Measurements from ENCODE around the gene MRGPRE.

Gene MRGPRE

GRCh38 chr11:3203221-3204043 is 28.8 kb downstream of the MRGPRE start:
- H3K4me1 ChIP-seq (ENCODE audit: control insufficient read depth in 5 of 5, insufficient read depth in 5 of 5, low read length in 5 of 5) = peaks cover 3 to 23% (median 14%) of the 10 kb centered on the region in 5 donors
- H3K27ac ChIP-seq (ENCODE audit: low read depth, low read length) = no peak overlapping the region
- no peak overlapping the region for H3K9ac ChIP-seq (ENCODE audit: low read length in 5 of 5)
- H3K36me3 ChIP-seq (ENCODE audit: control insufficient read depth in 5 of 5, insufficient read depth in 5 of 5, low read length in 5 of 5) = no peaks in the 10 kb centered on the region
- no peak overlapping the region for H3K4me3 ChIP-seq (ENCODE audit: low read depth in 1 of 5, low read length in 5 of 5)
- peaks cover 20 to 47% (median 42%) of the 10 kb centered on the region in 5 donors for H3K27me3 ChIP-seq (ENCODE audit: control insufficient read depth in 5 of 5, insufficient read depth in 4 of 5, low read length in 5 of 5)
- H3K9me3 ChIP-seq (ENCODE audit: control insufficient read depth in 5 of 5, low read length in 5 of 5) = no peaks in the 10 kb centered on the region

DNA sequence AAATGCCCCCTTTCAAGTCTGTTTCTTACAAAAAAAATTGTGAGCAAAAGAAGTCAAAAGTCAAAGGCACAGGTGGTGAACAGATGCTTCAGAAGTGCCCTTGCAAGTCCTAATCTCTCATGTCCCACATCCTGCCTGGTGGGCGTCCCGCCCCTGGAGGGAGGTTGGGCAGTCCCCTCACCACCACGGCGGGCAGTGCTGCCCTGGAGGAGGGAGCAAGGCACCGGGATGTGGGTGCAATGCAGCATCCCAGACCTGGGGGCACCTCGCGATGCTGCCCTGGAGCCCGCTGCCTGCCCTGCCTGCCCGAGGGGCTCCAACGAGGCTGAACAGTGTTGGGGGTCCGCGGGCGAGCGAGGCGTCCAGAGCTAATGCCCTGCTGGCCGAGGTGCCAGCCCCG is 29.5 kb downstream of the MRGPRE start:
- Histone ChIP-seq H3K27me3 (ENCODE audit: control insufficient read depth in 5 of 5, insufficient read depth in 4 of 5, low read length in 5 of 5) (peaks cover 20 to 48% (median 44%) of the 10 kb centered on the region in 5 donors), H3K4me3 (ENCODE audit: low read depth in 1 of 5, low read length in 5 of 5) (no peak overlapping the region), H3K9ac (ENCODE audit: low read length in 5 of 5) (no peak overlapping the region), H3K4me1 (ENCODE audit: control insufficient read depth in 5 of 5, insufficient read depth in 5 of 5, low read length in 5 of 5) (peaks cover 3 to 23% (median 14%) of the 10 kb centered on the region in 5 donors), H3K27ac (ENCODE audit: low read depth, low read length) (no peak overlapping the region), H3K36me3 (ENCODE audit: control insufficient read depth in 5 of 5, insufficient read depth in 5 of 5, low read length in 5 of 5) (no peaks in the 10 kb centered on the region), H3K9me3 (ENCODE audit: control insufficient read depth in 5 of 5, low read length in 5 of 5) (no peaks in the 10 kb centered on the region)

DNA sequence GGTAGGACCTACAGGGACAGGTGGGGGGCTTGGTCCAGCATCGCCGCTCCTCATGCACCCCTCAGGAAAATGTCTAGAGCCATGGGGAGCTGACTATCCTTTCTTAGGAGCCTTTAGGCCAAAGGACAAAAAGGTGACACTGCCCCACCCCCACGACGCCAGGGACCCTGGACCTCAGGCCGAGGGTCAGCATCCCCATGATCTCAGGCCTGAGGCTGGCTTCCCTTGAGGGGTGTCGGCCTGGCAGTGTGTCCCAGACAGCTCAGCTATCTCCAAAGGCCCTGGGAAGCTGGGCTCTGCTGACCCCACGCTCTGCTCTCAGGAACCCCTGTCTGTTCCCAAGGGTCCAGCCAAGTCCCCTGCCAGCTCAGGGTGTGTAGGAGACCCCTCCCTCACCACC is 29.9 kb downstream of the MRGPRE start:
- peaks cover 20 to 48% (median 47%) of the 10 kb centered on the region in 5 donors for H3K27me3 ChIP-seq (ENCODE audit: control insufficient read depth in 5 of 5, insufficient read depth in 4 of 5, low read length in 5 of 5)
- peaks cover 3 to 23% (median 14%) of the 10 kb centered on the region in 5 donors for H3K4me1 ChIP-seq (ENCODE audit: control insufficient read depth in 5 of 5, insufficient read depth in 5 of 5, low read length in 5 of 5)
- no peaks in the 10 kb centered on the region for H3K9me3 ChIP-seq (ENCODE audit: control insufficient read depth in 5 of 5, low read length in 5 of 5)

GRCh38 chr11:3201677-3202181 is 30.5 kb downstream of the MRGPRE start:
- Histone ChIP-seq H3K9me3 (ENCODE audit: control insufficient read depth in 5 of 5, low read length in 5 of 5) (no peaks in the 10 kb centered on the region), H3K36me3 (ENCODE audit: control insufficient read depth in 5 of 5, insufficient read depth in 5 of 5, low read length in 5 of 5) (no peaks in the 10 kb centered on the region), H3K9ac (ENCODE audit: low read length in 5 of 5) (no peak overlapping the region), H3K27me3 (ENCODE audit: control insufficient read depth in 5 of 5, insufficient read depth in 4 of 5, low read length in 5 of 5) (peaks cover 20 to 53% (median 47%) of the 10 kb centered on the region in 5 donors), H3K27ac (ENCODE audit: low read depth, low read length) (no peak overlapping the region), H3K4me3 (ENCODE audit: low read depth in 1 of 5, low read length in 5 of 5) (no peak overlapping the region), H3K4me1 (ENCODE audit: control insufficient read depth in 5 of 5, insufficient read depth in 5 of 5, low read length in 5 of 5) (peaks cover 3 to 23% (median 14%) of the 10 kb centered on the region in 5 donors)

More for the DNA sequence above, 29.9 kb downstream of the MRGPRE start:
- no peak overlapping the region for H3K27ac ChIP-seq (ENCODE audit: low read depth, low read length)
- no peaks in the 10 kb centered on the region for H3K36me3 ChIP-seq (ENCODE audit: control insufficient read depth in 5 of 5, insufficient read depth in 5 of 5, low read length in 5 of 5)
- H3K4me3 ChIP-seq (ENCODE audit: low read depth in 1 of 5, low read length in 5 of 5) = no peak overlapping the region
- H3K9ac ChIP-seq (ENCODE audit: low read length in 5 of 5) = no peak overlapping the region

- Histone ChIP-seq H3K9me3 (ENCODE audit: control insufficient read depth in 5 of 5, low read length in 5 of 5) (no peaks in the 10 kb centered on the region), H3K36me3 (ENCODE audit: control insufficient read depth in 5 of 5, insufficient read depth in 5 of 5, low read length in 5 of 5) (no peaks in the 10 kb centered on the region), H3K4me1 (ENCODE audit: control insufficient read depth in 5 of 5, insufficient read depth in 5 of 5, low read length in 5 of 5) (peaks cover 3 to 23% (median 14%) of the 10 kb centered on the region in 5 donors), H3K9ac (ENCODE audit: low read length in 5 of 5) (no peak overlapping the region), H3K27ac (ENCODE audit: low read depth, low read length) (no peak overlapping the region), H3K27me3 (ENCODE audit: control insufficient read depth in 5 of 5, insufficient read depth in 4 of 5, low read length in 5 of 5) (peaks cover 20 to 57% (median 47%) of the 10 kb centered on the region in 5 donors), H3K4me3 (ENCODE audit: low read depth in 1 of 5, low read length in 5 of 5) (no peak overlapping the region)
Measured at GRCh38 chr11:3201112-3201581, 31.1 kb downstream of the MRGPRE start.

- H3K36me3 ChIP-seq (ENCODE audit: control insufficient read depth in 5 of 5, insufficient read depth in 5 of 5, low read length in 5 of 5) = no peaks in the 10 kb centered on the region
- H3K4me1 ChIP-seq (ENCODE audit: control insufficient read depth in 5 of 5, insufficient read depth in 5 of 5, low read length in 5 of 5) = peaks cover 2 to 18% (median 12%) of the 10 kb centered on the region in 5 donors
- no peak overlapping the region for H3K9ac ChIP-seq (ENCODE audit: low read length in 5 of 5)
- peaks cover 20 to 59% (median 47%) of the 10 kb centered on the region in 5 donors for H3K27me3 ChIP-seq (ENCODE audit: control insufficient read depth in 5 of 5, insufficient read depth in 4 of 5, low read length in 5 of 5)
- H3K9me3 ChIP-seq (ENCODE audit: control insufficient read depth in 5 of 5, low read length in 5 of 5) = no peaks in the 10 kb centered on the region
- H3K4me3 ChIP-seq (ENCODE audit: low read depth in 1 of 5, low read length in 5 of 5) = no peak overlapping the region
- no peak overlapping the region for H3K27ac ChIP-seq (ENCODE audit: low read depth, low read length)
Measured at GRCh38 chr11:3200388-3201111, 31.7 kb downstream of the MRGPRE start.

DNA sequence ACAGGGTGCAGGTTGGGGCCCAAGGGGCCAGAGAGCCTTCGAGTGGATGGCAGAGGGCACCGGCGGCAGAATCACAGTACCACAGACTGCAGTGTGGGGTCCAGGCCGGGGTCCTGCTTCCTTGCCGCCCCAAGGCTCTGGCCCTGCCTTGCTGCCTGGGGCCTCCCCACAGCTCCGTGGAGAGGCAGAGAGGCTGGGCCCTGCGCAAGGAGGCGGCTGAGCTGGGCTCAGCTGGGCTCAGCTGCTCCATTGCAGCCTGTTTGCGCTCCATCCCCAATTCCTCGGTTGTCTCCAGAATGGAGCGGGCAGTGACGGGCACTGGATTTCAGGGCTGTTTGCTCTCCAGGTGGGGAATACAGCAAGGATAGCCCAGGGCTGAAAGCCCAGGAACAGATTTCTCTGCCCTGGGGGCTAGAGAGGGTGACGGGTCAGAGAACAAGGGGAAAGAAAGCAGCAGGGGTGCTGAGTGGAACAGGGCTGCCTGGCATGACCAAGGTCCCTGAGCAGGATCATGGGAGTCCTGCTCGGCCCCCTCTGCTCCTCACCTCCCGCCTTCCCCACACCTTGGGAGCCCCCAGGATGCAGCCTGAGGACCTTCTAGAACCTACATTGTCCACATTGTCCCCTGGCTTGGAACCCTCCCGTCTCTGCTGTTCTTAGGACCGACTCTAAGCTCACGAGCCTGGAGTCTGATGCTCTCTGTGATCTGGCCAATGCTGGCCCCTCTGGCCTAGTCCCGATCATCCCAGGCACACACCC is 32.5 kb downstream of the MRGPRE start:
- Histone ChIP-seq H3K9me3 (ENCODE audit: control insufficient read depth in 5 of 5, low read length in 5 of 5) (no peaks in the 10 kb centered on the region), H3K4me3 (ENCODE audit: low read depth in 1 of 5, low read length in 5 of 5) (no peak overlapping the region), H3K4me1 (ENCODE audit: control insufficient read depth in 5 of 5, insufficient read depth in 5 of 5, low read length in 5 of 5) (peaks cover 0 to 14% (median 8%) of the 10 kb centered on the region in 5 donors), H3K27me3 (ENCODE audit: control insufficient read depth in 5 of 5, insufficient read depth in 4 of 5, low read length in 5 of 5) (peaks cover 20 to 59% (median 45%) of the 10 kb centered on the region in 5 donors), H3K27ac (ENCODE audit: low read depth, low read length) (no peak overlapping the region), H3K36me3 (ENCODE audit: control insufficient read depth in 5 of 5, insufficient read depth in 5 of 5, low read length in 5 of 5) (no peaks in the 10 kb centered on the region), H3K9ac (ENCODE audit: low read length in 5 of 5) (no peak overlapping the region)

GRCh38 chr11:3198815-3199214 is 33.4 kb downstream of the MRGPRE start:
- peaks cover 0 to 14% (median 7%) of the 10 kb centered on the region in 5 donors for H3K4me1 ChIP-seq (ENCODE audit: control insufficient read depth in 5 of 5, insufficient read depth in 5 of 5, low read length in 5 of 5)
- H3K4me3 ChIP-seq (ENCODE audit: low read depth in 1 of 5, low read length in 5 of 5) = no peak overlapping the region
- H3K9ac ChIP-seq (ENCODE audit: low read length in 5 of 5) = no peak overlapping the region
- H3K27ac ChIP-seq (ENCODE audit: low read depth, low read length) = no peak overlapping the region
- H3K27me3 ChIP-seq (ENCODE audit: control insufficient read depth in 5 of 5, insufficient read depth in 4 of 5, low read length in 5 of 5) = peaks cover 17 to 58% (median 45%) of the 10 kb centered on the region in 5 donors
- H3K9me3 ChIP-seq (ENCODE audit: control insufficient read depth in 5 of 5, low read length in 5 of 5) = no peaks in the 10 kb centered on the region
- H3K36me3 ChIP-seq (ENCODE audit: control insufficient read depth in 5 of 5, insufficient read depth in 5 of 5, low read length in 5 of 5) = no peaks in the 10 kb centered on the region

GRCh38 chr11:3197878-3198528 is 34.2 kb downstream of the MRGPRE start:
- no peaks in the 10 kb centered on the region for H3K36me3 ChIP-seq (ENCODE audit: control insufficient read depth in 5 of 5, insufficient read depth in 5 of 5, low read length in 5 of 5)
- no peak overlapping the region for H3K9ac ChIP-seq (ENCODE audit: low read length in 5 of 5)
- peaks cover 0 to 6% (median 0%) of the 10 kb centered on the region in 5 donors for H3K4me1 ChIP-seq (ENCODE audit: control insufficient read depth in 5 of 5, insufficient read depth in 5 of 5, low read length in 5 of 5)
- no peaks in the 10 kb centered on the region for H3K9me3 ChIP-seq (ENCODE audit: control insufficient read depth in 5 of 5, low read length in 5 of 5)
- no peak overlapping the region for H3K27ac ChIP-seq (ENCODE audit: low read depth, low read length)
- H3K4me3 ChIP-seq (ENCODE audit: low read depth in 1 of 5, low read length in 5 of 5) = no peak overlapping the region
- H3K27me3 ChIP-seq (ENCODE audit: control insufficient read depth in 5 of 5, insufficient read depth in 4 of 5, low read length in 5 of 5) = peaks cover 14 to 50% (median 37%) of the 10 kb centered on the region in 5 donors

Measured in subcutaneous abdominal adipose tissue (tissue), 5 donors.